ENCODE data around the gene ANKRD17.
"Not testable (repeated sequence)": the region's sequence is repeated elsewhere in the genome, so short reads cannot be mapped to it uniquely, and the experiment has no call there.

ANKRD17 gene, protein sequence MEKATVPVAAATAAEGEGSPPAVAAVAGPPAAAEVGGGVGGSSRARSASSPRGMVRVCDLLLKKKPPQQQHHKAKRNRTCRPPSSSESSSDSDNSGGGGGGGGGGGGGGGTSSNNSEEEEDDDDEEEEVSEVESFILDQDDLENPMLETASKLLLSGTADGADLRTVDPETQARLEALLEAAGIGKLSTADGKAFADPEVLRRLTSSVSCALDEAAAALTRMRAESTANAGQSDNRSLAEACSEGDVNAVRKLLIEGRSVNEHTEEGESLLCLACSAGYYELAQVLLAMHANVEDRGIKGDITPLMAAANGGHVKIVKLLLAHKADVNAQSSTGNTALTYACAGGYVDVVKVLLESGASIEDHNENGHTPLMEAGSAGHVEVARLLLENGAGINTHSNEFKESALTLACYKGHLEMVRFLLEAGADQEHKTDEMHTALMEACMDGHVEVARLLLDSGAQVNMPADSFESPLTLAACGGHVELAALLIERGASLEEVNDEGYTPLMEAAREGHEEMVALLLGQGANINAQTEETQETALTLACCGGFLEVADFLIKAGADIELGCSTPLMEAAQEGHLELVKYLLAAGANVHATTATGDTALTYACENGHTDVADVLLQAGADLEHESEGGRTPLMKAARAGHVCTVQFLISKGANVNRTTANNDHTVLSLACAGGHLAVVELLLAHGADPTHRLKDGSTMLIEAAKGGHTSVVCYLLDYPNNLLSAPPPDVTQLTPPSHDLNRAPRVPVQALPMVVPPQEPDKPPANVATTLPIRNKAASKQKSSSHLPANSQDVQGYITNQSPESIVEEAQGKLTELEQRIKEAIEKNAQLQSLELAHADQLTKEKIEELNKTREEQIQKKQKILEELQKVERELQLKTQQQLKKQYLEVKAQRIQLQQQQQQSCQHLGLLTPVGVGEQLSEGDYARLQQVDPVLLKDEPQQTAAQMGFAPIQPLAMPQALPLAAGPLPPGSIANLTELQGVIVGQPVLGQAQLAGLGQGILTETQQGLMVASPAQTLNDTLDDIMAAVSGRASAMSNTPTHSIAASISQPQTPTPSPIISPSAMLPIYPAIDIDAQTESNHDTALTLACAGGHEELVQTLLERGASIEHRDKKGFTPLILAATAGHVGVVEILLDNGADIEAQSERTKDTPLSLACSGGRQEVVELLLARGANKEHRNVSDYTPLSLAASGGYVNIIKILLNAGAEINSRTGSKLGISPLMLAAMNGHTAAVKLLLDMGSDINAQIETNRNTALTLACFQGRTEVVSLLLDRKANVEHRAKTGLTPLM (N-terminal part only)

DNA sequence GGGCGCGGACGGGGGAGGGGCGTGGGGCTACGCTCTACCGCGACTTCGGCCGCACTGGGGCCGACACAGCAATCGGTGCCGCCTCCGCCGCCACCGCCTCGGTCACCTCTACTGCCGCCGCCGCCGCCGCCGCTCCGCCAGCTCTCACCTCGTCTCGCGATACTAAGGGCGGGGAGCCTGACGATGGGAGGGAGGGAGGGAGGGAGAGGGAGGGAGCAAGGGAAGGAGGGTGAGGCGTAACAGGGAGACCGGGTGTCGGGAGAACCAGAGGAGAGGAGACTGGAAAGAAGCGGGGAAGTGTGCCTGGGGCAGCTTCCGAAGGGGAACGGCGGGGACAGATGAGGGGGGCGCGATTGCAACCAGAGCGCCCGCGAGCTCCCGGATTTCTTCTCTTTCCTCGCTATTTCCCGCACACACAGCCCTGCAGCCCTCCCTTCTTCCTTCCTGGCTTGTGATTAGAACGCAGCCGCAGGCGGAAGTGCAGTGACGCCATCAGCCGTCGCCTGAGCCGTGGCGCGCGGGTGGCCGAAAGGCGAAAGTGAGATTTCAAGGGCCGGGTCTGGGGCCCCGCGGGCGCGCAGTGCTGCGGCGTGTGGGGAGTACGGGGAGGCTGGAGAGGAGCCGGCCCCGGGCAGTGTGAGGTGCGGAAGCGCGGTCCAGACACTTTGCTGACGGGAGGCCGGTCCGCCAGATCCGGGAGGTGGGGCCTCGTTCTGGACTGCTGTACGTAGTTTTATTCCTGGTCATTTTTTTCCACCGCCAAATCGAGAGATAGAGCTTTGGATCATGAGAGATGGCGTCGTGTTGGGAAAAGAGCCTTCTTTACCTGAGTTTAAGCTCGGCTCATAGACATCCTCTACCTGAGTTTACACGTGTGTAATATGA is at the start of gene ANKRD17:
ANKRD17 (minus strand) TSS at position 113 of the 885 bp plus-strand sequence. CDS start 130 bp downstream, outside the sequence.
- DNase-seq = peak; percentile 92

DNA sequence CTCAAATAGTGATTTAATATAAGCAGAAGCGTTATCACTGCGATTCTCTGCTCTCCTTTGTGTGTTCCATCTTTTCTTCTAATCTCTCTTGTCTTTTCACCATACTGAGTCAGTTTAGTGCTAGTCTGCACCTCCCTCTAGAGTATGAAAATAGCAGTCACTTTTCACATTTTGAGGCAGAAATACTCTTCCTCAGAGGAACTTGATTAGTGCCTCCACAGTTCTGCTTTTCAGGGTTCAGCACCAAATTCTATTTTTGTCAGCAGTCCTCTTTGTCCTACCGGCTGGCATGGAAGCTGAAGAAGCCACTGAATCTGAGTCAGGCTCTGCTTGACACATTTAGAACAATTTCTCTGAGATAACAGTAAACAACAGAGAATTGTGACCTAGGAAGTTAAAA is 49.7 kb upstream of the ANKRD17 start:
- DNase-seq = peak; percentile 59

DNA sequence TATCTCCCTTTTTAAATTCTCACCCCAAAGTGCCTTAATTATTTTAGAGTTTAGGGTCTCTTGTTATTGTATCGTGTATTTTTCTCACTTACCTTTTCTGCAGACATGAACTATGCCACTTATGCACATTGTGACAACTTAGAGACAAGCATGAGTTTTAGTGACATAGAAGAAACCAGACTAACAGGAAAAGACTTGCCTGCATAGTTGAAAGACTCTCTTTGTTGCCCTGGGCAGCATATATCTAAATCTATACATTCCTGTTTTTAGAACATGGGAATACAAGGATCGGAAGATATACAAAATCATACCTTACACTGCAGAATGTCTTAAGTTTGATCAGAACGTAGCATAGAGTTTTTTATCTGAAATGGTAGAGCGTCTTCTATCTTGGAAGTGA is 45.1 kb upstream of the ANKRD17 start:
- no peak for DNase-seq

DNA sequence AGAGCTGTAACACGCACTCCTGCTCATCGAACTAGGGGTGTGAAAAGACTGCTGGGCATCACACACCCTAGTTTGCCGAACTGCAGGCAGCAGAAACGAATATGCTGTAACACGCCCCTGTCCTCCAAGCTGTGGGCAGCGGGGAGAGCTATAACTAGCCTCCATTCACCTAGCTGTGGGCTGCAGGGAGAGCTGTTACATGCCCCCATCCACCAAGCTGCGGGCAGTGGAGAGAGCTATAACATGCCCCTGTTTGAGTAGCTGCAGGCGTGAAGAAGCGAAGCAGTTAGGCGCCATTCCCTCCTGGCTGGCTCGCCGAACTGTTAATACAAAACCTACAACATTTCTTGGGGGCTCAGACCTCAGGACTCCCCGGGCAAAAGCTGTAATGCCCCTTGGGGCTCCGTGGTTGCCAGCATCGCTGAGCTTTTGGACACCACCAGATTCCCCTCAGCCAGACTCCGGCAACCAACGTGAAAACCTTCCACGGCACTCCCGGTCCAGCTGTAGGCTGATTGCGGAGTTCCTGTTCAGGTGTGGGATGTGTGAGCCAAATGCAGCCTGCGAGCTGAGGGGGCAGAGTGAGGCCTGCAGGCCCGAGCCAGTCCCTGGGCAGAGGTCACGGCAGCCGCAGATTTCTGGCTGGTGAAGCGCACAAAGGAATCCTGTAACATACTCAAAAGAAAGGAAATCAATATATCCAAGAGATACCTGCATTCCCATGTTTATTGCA is 41.1 kb upstream of the ANKRD17 start:
- DNase-seq = no peak

- not testable (repeated sequence) for DNase-seq
Measured at GRCh38 chr4:73292661-73293060, 34.1 kb upstream of the ANKRD17 start.

- DNase-seq = no peak
Measured at GRCh38 chr4:73281982-73282381, 23.4 kb upstream of the ANKRD17 start.

GRCh38 chr4:73281396-73281795 is 22.8 kb upstream of the ANKRD17 start:
- DNase-seq = no peak

DNA sequence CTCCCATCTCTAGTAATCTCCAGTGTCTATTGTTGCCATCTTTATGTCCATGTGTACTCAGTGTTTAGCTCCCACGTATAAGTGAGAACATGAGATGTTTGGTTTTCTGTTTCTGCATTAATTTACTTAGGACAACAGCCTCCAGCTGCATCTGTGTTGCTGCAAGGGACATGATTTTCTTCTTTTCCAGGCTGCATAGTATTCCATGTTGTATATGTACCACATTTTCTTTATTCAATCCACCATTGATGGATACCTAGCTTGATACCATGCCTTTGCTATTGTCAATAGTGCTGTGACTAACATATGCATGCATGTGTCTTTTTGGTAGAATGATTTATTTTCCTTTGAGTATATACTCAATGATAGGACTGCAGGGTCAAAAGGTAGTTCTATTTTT is 18.6 kb upstream of the ANKRD17 start:
- DNase-seq = no peak

DNA sequence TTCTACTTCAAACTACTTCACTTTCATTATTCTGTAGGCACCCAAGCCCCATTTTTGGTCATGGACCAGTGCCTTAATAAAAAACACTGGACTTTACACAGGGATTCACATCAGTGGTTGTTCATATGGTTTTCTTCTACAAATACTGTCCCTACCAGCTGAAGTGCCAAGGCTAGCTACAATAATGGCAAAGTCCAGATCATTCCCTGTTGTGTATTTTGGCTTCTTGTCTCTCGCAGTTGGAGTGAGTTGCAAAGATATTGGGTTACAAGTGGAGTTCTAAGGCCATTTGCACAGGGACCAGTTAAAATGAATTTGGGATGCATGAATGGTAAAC is 16.7 kb upstream of the ANKRD17 start:
- DNase-seq = no peak

- no peak for DNase-seq
Measured at GRCh38 chr4:73272816-73273215, 14.2 kb upstream of the ANKRD17 start.

DNA sequence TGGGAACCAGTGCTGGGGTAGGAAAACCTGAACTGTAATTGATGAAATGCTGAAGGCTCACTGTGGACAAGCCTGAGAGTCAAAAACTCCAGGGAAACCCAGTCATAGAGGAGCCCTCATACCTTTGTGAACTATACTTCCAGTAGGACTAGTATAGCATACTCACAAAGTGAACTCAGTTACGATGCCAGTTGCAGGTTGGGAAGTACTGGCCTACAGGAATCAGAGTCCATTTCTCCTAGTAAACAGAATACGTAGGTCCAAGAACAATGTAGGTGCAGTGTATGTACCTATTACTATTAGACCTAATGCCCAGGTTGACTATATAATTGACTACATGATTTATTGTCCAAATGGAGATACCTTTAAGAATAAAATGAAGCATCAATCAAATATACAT is 8.5 kb upstream of the ANKRD17 start:
- no peak for DNase-seq

- no peak for DNase-seq
Measured at GRCh38 chr4:73259571-73260090, 1.0 kb upstream of the ANKRD17 start.

GRCh38 chr4:73258436-73258685 is 237 bp downstream of the ANKRD17 start:
- no peak for DNase-seq

DNA sequence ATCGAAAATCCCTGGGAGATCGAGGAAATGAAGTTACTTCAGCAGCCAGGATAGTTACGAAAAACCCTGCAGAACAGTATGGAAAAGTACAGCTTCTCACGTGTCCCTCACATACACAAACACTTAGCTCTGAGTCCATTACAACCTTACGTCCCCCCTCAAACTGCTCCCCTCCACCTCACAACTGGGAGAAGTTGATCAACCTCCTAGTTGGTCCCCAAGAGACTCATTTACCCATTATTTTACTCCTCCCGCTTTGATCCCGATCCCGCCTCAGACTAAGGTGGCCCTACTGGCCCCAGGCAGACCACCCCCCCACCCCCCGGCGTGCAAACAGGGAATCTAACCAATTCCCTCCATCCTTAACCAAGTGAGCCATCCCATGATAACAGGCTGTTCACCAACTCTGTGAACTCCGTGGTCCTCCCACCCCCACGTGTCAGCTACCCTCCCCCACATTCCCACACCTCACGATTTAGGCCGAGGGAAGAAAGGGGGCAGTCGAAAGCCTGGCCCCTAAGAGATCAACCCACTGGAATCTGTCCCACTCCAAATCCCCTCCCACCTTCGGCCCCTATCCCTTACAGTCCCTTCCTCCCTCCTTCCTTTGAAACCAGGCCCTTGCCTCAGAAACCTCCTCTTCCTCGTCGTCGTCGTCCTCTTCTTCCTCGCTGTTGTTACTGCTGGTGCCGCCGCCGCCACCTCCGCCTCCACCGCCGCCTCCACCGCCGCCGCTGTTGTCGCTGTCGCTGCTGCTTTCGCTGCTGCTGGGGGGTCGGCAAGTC is 755 bp downstream of the ANKRD17 start:
- peak; percentile 45 for DNase-seq

- peak; percentile 82 for DNase-seq
Measured at GRCh38 chr4:73257234-73257633, 1.4 kb downstream of the ANKRD17 start.

GRCh38 chr4:73255847-73256246 is 2.8 kb downstream of the ANKRD17 start:
- DNase-seq = not testable (repeated sequence)

DNA sequence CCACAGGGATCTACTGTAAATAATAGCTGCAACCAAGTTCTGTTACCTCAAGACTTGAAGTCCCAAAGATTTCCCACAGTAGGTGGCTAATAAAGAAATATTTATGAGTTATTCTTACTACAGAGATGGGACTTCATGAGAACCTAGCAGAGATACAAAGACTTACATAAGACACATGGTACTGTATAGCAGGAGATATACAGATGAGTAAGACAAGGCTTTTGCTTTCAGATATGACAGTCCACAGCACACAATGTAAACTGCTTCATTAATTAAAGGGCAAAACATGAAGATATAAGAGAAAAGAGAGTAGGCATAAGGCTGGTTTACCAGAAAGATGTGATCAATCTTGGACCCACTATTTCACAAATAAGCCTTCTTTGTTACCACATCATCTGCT is 6.6 kb downstream of the ANKRD17 start:
- DNase-seq = no peak

DNA sequence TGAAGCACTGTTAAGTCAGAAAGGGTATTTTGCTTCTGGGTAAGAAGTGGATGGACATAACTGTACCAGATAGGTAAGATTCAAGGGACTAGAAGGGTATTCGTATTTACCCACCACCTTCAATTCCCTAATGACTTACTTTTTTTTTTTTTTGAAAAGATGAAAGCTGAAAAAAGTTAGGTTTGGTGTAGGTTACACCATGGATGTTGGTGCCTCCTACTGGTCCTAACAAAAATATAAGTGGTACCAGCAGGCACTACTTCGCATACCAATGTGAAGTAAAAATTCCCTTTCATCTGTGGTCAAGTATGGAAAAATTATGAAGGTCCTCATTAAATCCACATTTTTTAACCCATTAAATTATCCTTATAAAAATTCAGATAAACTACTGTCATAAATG is 7.2 kb downstream of the ANKRD17 start:
- DNase-seq = no peak

GRCh38 chr4:73250642-73251041 is 8.0 kb downstream of the ANKRD17 start:
- DNase-seq = no peak

DNA sequence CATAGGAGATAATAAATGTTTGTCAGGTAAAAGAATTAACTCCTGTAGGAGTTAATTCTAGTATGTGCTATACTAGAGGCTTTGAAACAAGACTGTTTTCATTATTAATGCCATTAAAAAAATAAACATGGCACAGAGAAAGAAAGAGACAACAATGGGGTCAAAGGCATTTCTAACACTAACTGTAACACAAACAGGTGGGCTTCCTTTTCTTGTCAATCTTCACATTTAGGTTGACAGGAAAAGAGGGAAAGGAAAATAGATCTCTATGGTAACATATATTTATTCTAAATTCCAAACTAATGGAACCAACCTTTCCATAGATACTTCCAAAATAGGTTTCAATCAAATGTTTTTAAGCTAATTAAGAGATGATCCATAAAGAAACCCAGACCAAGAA is 9.8 kb downstream of the ANKRD17 start:
- DNase-seq = no peak

DNA sequence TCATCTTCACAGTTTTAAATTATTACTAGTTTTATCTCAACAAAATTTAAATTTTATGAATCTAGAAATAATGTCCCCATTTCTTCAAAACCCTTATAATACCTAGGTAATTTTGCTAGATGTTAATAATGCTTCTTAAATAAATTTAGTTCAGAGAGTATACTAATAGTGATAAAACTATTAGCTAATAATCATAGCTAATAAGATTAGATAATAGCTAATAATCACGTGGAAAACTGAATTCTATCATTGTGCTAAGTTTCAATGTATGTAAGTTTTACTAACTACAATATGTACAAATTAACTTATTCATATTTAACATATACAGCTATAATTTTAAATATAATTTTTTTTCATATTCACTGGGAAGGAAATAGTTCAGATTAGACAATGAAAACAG is 10.2 kb downstream of the ANKRD17 start:
- no peak for DNase-seq
